NCI-H526 treated with DMSO at 0.1 percent for 48 hours (cell line): ENCODE measurements around the gene SCGB3A2.
"Not testable (repeated sequence)": the region's sequence is repeated elsewhere in the genome, so short reads cannot be mapped to it uniquely, and the experiment has no call there.

Experiments used
- DNase-seq: peaks from one replicate; lab custom pipeline; 2025; lab: John Stamatoyannopoulos, UW

Gene SCGB3A2

DNA sequence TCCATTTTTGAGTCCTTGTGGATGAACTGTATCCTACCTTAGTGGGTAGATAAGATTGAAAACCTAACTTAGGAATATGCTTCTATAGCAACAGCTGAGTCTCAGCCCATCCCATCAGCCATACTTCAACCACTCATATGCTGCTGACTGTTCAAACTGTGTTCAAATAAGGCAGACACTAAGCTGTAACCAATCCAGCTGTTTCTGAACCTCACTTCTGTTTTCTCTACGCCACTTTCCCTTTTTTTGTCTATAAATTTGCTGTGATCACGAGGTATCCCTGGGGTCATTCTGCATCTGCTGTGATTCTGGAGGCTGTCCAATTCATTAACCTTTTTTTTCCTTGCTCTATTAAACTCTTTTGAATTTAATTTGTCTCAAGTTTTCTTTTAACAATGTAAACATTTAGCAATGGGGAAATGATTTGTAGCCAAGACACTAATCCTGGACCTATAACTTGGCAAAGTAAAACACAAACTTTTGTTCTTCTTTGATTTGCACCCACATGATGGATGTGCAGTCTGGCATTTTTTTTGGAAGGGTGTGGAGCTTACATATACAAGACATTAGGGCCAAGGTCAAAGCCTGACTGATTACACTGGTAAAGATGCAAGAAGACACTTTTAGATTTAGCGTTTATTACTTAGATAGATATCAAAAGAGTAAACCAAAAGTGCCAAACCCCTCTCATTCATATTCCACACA is 14.9 kb upstream of the SCGB3A2 start:
- DNase-seq: no peak

DNA sequence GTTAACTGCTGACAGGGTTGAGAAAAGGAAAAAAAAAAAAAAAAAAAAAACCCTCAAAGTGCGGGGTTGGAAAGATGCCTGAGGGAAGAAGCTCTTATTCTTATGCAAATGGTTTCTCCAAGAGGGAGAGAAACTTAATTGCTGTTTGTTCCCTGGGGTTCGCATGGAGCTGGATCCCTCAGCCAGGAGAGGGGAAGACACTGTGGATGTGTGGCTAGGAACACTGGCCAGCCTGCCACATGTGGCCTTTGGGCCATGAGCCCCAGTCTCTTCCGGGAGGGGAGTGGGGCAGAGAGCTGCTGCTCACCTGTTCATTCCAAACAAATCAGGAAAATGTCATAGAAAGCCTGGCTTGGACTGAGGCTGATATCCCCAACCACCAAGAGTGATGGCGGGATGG is 9.4 kb upstream of the SCGB3A2 start:
- no peak for DNase-seq

DNA sequence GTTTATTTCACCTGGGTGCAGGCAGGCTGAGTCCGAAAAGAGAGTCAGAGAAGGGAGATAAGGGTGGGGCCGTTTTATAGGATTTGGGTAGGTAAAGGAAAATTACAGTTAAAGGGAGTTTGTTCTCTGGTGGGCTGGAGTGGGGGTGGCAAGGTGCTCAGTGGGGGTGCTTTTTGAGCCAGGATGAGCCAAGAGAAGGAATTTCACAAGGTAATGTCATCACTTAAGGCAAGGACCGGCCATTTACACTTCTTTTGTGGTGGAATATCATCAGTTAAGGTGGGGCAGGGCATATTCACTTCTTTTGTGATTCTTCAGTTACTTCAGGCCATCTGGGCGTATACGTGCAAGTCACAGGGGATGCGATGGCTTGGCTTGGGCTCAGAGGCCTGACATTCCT is 8.6 kb upstream of the SCGB3A2 start:
- DNase-seq: not testable (repeated sequence)

DNA sequence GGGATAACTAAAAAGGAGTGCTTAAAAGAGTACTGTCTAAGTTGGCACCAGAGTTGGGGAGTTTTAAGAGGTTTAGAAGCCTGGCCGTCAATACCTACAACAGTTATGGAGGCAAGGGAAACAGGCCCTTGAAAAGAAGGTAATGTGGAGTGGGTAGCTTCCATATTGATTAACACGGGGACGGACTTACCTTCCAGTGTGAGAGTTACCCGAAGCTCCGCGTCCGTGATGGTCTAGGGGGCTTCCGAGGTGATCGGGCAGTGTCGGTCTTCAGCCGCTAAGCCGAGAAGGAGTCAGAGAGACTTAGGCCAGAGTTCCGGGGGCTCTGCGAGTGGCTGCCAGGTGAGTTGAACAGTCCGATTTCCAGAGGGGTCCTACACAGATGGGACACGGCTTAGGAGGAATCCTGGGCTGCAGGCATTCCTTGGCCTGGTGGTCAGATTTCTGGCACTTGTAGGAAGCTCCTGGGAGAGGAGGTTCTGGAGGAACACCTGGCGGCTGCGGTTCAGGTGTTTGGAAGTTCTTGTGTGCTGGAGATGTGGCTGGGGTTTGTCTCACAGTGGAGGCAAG is 6.4 kb upstream of the SCGB3A2 start:
- DNase-seq: not testable (repeated sequence)

DNA sequence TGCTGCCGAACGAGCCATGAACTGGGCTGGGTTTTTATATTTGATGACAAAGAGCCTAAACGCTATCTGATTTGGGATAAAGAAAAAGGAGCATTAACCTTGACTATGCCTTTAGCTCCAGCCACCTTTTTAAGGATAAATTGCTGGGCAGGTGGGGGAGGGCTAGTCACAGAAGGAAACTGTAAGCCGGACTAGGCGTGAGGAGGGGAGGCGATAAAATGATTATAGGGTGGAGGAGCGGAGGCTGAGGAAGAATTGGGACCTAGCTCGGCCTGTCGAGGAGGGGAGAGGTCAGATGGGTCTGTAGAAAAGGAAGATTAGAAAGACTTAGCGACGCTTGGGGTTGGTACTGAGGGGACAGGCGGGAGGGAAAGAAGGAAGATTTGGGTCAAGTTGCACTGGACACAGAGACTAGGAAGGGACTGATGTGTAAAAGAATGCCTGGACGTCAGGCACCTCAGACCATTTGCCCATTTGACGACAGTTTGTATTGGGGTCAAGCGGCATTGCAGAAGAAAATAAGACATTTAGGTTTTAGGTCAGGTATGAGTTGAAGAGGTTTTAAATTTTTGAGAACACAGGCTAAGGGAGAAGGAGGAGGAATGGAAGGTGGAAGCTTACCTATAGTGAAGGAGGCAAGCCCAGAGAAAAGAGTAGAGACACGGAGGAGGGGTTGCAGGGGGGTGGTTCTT is 5.6 kb upstream of the SCGB3A2 start:
- DNase-seq: not testable (repeated sequence)

DNA sequence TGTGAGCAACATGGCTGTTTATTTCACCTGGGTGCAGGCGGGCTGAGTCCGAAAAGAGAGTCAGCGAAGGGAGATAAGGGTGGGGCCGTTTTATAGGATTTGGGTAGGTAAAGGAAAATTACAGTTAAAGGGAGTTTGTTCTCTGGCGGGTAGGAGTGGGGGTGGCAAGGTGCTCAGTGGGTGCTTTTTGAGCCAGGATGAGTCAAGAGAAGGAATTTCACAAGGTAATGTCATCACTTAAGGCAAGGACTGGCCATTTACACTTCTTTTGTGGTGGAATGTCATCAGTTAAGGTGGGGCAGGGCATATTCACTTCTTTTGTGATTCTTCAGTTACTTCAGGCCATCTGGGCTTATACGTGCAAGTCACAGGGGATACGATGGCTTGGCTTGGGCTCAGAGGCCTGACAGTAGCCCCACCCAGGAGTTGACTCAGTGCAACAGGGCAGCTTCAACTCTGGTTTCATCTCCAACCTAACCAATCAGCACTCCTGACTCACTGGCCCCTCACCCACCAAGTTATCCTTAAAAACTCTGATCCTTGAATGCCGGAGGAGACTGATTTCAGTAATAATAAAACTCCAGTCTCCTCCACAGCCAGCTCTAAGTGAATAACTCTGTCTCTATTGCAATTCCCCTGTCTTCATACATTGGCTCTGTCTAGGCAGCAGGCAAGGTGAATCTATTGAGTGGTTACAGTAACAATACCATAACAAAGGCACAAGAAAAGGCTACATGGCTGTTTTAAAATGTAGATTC is 4.2 kb upstream of the SCGB3A2 start:
- DNase-seq: not testable (repeated sequence)

DNA sequence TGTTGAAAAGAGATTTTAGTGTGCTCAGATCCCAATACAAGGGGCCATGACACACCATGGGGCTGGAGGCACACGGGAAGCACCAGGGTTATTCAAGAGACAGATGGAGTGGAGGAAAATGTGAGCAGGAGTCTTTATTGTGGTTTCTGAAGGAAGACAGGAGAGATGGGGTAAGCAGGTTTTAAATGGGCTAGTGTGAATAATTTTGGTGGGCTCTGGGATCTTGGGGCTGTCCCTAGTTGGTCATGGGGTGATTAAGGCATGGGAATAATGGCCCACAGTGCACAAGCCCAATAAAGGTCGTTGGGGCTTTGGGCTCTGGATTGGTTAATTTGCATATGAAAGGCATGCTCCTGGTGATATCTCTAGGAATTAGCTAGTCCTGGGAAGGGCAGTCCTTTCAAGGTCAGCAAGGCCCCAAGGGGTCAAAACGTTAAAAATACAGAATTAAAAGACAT is 3.6 kb upstream of the SCGB3A2 start:
- DNase-seq: no peak

DNA sequence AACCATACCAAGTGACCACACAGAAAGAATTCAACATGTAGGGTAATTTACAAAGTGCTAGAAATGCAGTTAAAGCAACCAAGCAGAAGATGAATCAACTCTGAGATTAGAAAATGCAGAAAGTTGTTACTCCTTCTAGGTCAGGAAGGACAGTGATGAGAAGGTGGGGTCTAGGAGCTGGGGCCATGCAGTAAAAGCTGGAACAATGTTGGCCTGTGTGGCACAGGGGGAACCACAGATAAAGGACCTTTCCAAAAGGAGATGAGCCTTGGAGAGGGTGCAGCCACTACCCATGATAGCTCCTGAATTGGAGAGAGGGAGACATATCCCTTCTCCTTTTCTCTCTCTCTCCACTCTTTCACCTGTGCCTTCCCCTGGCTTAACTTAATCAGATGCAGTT is 2.4 kb upstream of the SCGB3A2 start:
- no peak for DNase-seq

DNA sequence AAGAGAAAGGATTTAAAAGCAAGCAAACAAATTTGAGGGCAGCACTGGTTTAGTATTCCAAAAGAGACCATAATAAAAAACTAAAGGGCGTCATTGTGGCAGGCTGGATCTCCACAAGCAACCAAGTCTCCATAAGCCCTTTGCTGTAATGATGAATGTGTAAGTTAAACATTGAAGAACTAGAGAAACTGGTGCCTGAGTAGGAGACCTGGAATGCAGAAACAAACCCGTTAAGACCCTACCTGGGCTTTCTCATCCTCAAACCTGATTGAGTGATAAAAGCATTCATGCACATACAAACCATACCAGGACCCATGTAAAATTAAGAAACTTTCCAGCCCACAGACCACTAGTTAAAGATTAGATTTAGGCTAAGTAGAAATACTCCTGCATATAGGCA is 1.9 kb upstream of the SCGB3A2 start:
- no peak for DNase-seq

DNA sequence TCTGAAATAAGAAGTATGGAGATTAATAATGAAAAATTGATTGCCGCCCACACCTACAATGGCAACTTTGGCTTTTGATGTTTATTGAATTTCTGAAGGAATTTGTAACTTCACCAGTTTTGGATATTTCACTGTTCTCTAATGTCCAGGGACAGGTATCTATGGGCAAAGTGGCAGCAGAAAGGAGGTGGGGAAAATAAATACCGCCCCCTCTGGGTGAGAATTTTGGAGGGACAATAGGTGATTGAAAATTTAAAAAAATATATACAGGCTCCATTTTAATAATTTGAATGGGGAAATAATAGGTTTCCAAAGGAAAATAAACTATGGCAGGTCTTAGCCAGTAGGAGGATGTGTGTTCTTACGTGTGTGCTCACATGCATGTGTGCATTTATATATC is 1.3 kb downstream of the SCGB3A2 start:
- DNase-seq: no peak

DNA sequence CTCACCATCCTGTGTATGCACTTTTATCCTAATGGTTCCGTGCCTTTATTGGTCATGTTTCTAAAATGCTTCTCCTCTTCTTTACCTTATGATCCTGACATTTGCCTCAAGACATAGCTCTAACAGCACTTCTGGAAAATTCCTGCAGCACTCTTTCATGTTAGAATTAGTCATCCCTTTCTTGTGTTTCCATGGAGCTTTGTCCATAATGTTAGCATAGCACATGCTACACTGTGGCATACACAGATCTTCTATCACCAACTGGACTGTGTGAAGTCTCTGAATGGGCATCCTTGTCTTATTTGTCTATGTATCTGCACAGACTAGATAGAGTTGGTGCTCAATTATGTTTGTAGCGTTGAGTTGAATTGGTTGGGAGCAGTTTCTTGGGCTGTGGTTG is 2.0 kb downstream of the SCGB3A2 start:
- DNase-seq: no peak

DNA sequence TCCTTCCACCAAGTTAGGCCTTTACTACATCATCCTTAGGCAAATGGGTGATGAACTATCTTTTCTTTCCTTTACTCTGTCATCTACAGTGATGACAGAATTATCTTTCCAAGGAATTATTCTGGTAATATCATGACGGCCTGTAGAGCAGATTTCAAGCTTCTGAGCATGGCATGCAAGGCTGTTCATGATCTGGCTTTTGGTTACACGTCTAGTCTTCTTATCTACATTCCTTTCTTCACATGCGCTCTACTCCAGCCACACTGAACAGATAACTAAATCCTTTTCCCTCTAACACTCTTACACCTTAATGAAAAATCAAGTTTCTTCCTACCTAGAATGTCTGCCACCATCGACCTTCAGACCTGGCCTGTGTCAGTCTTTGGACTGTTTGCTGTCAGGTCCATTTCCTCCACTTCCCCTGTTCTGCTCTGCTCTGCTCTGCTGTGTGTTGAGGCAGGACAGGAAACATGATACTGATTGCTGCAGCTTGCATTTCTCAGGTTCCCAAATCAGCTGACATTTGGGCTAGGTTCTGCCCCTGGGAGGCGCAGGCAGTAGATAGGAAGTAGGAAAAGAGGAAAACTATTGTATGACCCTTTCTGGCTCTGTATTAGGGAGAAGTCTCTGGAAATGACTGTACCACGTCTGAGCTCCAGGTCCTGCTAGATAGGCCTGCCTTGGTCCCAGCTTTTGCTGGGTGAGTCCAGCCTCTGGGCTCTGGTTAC is 4.2 kb downstream of the SCGB3A2 start:
- DNase-seq: no peak

DNA sequence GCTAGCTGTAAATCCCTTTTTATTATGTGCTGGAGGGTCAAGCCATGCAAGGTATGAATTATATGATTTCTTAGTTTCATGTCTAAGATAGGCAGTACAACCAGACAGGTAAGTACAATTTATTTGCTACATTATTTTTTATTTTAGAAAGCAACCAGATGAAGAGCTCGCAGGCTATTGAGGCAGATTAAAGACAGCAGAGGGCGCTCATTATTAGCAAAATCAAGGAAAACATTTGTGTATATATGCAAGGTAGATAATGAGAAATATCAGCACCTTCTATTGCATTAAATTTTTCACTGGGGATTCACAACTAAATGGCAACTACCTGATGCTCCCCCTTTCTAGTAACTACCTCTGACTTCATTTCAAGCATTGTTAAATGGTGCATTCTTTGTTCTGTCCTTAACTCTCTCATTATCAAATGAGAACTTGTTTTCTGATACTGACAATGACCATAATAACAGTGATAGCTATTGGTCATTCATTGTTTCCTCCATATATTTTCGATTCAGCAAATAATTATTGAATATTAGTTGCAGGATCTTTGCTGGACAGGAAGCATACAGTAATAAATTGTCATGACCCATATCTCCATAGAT is 8.6 kb downstream of the SCGB3A2 start:
- DNase-seq: peak; percentile 10

DNA sequence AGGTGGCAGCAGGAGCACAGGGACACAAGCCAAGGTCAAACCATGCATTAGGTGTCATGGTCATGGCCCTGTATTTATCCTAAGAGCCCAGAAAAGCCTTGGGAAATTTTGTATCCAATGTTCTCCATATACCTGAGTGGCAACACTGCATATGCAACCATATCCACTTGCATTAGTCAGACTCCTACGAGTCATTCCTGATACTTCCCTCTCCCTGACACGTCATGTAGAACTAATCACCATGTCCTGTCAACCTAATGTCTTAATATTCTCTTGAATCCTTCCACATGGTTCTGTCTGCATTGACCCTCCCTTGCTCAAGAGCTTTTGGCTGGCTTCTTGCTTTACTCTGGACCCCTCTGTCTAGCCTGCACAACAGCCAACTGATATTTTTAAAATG is 9.4 kb downstream of the SCGB3A2 start:
- no peak for DNase-seq

DNA sequence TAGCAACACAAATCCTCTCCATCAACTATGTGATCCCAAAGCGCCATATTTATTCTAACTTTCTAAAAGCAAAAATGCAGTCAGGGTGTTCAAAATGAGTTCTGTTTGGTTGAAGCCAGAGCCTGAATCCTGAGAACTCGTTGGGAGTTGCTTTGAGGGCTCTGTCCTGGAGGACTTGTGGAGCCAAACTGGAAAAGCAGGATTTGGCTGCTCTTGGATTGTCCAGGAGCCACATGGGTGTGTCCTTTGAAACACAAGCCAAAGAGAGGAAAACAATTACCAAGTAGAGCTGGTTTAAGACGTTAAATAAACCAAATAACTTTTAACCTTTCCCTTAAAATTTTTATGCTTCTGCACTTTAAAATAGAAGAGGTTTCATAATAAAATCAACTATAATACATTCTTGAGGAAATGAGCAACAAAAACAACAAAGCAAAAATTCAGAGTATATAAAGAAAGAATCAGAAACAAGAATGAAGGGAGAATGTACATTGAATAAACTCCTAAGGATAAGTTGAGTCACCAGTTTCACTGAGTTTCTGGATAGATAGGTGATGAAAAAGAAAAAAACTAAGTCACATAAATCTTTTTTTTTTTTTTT is 14.3 kb downstream of the SCGB3A2 start:
- DNase-seq: no peak

DNA sequence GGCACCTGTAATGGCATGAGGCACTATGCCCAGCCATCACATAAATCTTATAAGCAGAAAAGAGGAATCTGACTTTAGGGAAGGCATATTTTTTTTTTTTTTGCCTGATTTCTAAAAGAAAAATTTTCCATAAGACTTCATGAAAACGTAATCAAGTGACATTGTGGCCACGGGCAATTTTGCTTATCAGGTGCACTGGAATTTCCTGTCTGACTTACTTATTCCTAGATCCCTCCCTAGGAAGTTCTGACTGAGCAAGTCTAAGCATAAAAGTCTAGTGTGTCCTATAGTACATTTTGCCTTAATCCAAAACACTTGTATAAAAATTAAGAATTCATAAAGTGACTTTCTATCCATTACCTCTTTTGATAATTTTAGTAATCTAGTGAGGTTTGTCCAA is 15.3 kb downstream of the SCGB3A2 start:
- DNase-seq: no peak

DNA sequence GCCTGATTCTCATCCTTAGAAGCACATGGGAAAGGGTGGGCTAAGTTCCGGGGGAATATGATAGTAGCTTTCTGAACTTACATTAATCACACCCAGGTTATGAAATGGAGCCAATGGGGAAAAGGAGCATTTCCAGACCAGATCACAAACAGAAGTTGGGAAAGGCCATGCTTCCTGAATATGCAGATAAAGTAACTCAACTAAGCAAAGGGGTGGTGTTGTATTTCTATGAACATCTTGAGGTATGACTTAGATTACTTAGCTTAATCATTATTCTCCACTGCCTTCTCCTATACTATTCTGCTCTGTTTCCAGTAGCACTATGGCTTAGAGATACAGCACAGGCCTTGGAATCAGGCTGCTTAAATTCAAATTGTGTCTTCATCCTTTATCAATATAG is 17.4 kb downstream of the SCGB3A2 start:
- no peak for DNase-seq

DNA sequence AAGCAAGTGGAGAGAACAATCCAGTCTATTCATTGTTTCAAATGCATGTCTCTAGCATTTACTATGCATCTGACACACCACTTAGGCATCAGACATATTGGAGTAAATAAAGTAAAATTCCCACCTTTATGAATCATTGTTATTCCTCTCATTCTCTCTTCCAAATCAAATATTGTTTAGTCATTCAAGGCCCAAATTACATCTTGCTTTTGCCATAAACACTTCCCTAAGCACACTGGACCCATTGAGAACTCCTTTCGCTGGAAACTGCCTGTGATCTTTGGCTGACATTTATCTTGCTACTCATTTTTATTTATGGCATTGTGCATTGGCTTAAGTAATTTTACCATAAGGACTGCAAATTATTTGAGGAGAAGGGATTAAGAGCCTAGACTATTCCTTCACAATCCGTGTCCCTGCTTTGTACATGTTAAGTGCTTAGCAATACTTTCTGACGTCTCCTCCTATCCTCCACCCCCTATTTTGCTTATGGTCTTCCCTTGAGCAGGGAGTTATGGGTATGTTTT is 20.4 kb downstream of the SCGB3A2 start:
- DNase-seq: no peak

DNA sequence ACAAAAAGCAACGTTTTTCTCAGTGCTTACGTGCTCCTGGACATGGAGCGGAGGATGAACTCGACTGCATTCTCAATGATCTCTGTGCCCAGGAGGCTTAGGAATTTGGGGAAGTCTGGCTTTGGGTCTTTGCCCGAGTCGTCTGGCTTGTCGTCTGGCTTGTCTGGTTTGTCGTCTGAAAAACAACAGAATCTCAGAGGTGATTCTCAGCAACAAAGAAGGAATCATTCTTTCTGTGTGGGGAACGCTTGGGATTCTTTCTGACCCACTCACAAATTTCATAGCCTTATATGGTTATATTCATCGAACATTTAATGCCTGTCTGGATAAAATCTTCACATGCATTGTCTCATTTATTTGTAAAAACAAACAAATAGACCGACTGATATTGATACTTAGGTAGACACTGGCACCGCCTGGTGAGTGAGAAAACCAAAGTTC is 23.1 kb downstream of the SCGB3A2 start:
- no peak for DNase-seq

DNA sequence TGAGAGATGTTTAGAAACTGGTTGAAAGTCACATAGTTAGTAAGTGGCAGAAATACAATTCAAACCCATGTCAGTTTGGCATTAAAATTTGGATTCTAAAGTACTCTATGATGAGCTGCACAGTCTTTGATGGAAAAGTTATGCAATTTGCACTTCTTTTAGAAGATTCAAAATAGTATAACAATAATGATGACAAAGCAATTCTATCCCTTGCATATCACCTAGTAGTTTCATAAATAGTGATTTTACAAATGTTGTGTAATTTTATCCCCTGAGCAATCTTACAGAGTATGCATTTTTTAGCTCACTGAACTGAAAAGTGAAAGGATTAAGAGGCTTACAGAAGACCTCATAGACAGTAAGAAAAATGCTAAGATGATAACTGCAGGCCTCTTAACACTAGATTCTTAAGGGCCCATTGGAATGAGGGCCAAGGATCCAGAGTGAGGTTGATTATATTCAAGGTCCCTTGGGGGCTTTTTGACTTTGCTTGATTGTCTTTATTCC is 24.2 kb downstream of the SCGB3A2 start:
- DNase-seq: no peak

DNA sequence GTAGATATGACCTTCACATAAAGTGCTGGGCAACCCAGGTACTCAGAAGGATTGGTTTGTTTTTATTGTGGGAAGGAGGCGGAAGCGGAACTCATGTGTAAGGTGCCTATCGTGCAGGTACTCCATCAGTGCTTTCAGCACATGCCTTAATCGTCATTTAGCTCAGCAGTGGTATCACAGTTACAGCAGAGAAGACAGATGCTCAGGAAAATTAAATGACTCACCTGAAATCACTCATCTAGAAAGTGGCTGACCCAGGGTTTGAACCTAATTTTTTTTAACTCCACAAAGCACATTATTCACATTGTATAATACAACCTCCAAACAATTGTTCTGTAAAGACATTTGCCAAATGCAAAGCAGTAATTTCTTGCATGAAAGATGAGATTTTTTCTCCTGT is 25.6 kb downstream of the SCGB3A2 start:
- no peak for DNase-seq
